GM13977 (cell line): ENCODE measurements around the gene PM20D2.
A peak's percentile ranks its signal among the peaks of the same experiment; 100 is the strongest.

Experiments
- DNase-seq: peaks from one replicate; pipeline ENCODE4 v3.0.0; 2012; ENCODE audit warnings: low spot score
- in situ Hi-C: fragments of 300-500 bp; cut with MboI; formaldehyde crosslinking; loops from one replicate; pipeline ENCODE4 v1.12.0; 2022; ENCODE audit warnings: low sequenced_read_pairs, low pct_unique_long_range_greater_than_20kb, mixed read lengths, inconsistent platforms; ENCODE audit not compliant: unreplicated experiment
- TF ChIP-seq, protein P1 (sequence below): IDR thresholded peaks from 2 replicates; pipeline ENCODE4 v1.5.1; 2012; ENCODE audit warnings: mild to moderate bottlenecking, control low read depth; ENCODE audit not compliant: insufficient read depth; ENCODE audit errors: extremely low read depth, missing control alignments

Gene PM20D2, protein sequence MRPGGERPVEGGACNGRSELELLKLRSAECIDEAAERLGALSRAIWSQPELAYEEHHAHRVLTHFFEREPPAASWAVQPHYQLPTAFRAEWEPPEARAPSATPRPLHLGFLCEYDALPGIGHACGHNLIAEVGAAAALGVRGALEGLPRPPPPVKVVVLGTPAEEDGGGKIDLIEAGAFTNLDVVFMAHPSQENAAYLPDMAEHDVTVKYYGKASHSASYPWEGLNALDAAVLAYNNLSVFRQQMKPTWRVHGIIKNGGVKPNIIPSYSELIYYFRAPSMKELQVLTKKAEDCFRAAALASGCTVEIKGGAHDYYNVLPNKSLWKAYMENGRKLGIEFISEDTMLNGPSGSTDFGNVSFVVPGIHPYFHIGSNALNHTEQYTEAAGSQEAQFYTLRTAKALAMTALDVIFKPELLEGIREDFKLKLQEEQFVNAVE

DNA sequence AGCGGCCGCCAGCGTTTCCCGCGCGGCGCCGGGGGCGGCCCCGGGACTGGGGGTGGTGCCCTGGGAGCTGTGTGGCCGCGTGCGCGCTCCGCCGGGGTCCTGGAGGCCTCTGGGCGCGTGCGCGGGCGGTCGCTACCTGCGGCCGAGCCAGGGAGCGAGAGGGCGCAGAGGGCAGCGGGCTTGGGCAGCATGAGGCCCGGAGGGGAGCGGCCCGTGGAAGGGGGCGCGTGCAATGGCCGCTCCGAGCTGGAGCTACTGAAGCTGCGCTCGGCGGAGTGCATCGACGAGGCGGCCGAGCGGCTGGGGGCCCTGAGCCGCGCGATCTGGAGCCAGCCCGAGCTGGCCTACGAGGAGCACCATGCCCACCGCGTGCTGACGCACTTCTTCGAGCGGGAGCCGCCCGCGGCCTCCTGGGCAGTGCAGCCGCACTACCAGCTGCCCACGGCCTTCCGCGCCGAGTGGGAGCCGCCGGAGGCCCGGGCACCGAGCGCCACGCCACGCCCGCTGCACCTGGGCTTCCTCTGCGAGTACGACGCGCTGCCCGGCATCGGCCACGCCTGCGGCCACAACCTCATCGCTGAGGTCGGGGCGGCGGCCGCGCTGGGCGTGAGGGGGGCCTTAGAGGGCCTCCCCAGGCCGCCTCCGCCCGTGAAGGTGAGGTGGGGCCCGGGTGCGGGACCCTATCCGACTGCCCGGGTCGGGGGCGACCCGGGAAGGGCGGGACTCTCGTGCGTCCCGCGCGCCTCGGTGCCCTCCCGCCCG, at the start of gene PM20D2:
Gene PM20D2, plus strand, starts transcription at position 100 of the 762 bp plus-strand sequence. Its CDS starts 90 bp downstream, at position 190.
- peak; percentile 84 for DNase-seq
- in situ Hi-C loops = no loop called here
- TF ChIP-seq, protein P1, sequence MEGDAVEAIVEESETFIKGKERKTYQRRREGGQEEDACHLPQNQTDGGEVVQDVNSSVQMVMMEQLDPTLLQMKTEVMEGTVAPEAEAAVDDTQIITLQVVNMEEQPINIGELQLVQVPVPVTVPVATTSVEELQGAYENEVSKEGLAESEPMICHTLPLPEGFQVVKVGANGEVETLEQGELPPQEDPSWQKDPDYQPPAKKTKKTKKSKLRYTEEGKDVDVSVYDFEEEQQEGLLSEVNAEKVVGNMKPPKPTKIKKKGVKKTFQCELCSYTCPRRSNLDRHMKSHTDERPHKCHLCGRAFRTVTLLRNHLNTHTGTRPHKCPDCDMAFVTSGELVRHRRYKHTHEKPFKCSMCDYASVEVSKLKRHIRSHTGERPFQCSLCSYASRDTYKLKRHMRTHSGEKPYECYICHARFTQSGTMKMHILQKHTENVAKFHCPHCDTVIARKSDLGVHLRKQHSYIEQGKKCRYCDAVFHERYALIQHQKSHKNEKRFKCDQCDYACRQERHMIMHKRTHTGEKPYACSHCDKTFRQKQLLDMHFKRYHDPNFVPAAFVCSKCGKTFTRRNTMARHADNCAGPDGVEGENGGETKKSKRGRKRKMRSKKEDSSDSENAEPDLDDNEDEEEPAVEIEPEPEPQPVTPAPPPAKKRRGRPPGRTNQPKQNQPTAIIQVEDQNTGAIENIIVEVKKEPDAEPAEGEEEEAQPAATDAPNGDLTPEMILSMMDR = no peak

DNA sequence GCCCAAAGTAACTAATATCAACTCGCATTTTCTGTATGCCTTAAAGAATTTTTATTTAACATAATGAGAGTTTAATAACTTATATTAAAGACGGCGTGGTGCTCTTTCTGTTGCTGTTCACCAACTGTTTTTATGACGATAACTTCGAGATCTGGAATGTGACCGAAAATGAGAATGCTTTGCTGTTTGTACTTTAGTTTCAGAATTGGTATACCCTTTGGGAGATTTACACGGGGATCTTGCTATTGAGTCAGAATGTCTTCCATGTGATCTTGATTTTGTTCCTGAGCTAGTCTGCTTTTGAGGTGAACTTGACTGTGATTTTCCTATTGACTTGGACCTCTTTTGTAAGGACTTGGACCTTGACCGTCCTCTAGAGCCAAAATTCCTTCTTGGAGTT, 47.4 kb upstream of the PM20D2 start:
- DNase-seq = no peak
- in situ Hi-C loops = no loop called here

DNA sequence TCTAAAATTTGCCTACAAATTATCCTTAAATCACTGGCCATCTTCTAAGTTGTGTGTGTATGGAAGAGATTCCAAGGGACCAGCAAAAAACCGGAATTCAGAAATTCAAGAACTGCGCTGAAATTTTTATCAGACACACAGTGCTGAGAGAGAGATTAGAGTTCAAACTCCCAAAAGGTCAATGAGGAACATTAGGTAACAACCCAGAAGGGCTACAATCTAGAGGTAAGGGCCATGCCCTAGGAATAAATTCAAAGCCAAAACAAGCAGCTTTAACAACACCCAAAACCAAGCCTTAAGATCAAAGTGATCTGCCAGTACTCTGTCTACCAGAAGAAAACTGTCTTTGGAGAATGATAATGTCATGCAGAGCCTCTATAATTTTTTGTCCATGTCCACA, 45.7 kb upstream of the PM20D2 start:
- TF ChIP-seq, protein P1 = no peak
- no peak for DNase-seq
- in situ Hi-C loops = no loop called here

More for the DNA sequence above, 47.4 kb upstream of the PM20D2 start:
- TF ChIP-seq, protein P1 = no peak

DNA sequence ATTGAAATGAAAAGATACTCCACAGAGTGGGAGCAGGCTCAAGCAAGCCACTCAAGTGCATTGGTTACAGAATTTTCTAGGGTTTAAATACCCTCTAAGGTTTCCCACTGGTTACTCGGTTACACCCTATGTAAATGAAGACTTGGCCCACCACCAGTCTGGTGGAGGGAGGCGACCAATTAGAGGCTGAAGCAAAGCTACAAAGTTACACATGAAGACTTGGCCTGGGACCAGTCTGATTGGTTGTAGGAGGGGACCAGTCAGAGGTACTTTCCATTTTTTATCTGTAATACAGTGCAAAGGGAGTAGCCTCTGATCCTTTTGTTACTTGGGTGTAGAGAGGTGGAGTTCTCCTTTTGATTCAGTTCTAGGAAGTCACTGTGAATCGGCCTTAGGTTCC, 35.6 kb upstream of the PM20D2 start:
- in situ Hi-C loops = no loop called here

DNA sequence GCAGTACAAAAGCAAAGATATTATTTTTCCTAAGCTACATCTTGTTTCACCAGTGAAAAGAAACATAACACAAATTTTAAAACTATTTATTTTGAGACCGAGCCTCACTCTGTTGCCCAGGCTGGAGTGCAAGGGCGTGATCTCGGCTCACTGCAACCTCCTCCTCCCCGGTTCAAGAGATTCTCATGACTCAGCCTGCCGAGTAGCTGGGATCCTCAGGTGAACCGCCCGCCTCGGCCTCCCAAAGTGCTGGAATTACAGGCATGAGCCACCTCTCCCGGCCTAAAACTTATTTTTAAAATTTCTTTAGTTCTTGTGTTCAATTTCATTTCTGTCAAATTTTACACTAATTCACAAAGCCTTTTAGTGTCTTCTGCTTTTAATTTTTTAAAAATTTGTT, 33.9 kb upstream of the PM20D2 start:
- no peak for DNase-seq
- TF ChIP-seq, protein P1 = no peak
- in situ Hi-C loops = no loop called here

More for the DNA sequence above, 35.6 kb upstream of the PM20D2 start:
- TF ChIP-seq, protein P1 = no peak
- DNase-seq = no peak

DNA sequence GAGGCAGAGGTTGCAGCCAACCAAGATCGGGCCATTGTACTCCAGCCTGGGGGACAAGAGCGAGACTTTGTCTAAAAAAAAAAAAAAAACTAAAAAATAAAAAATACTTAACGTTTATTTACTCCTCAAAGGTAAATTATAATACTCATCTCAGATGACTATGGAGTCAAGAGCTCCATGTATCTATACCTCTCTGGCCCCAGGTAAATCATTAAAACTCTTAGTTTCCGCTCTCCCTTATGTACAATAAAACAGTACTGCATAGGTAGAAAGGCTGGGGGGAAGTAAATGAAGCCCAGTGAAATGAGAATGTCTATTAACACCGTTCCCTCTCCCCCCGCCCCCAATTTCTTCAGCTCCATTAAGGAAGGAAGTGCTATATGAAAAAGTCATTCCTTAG, 29.2 kb upstream of the PM20D2 start:
- in situ Hi-C loops = no loop called here
- DNase-seq = no peak
- TF ChIP-seq, protein P1 = no peak
